Epithelial cell of esophagus (primary cell): Measurements from ENCODE around the gene RTF1.
"Not testable (repeated sequence)": the region's sequence is repeated elsewhere in the genome, so short reads cannot be mapped to it uniquely, and the experiment has no call there.

Source experiments
- DNase-seq: peaks from one replicate; pipeline ENCODE4 v3.0.0; 2010; ENCODE audit warnings: low read depth
- H3K4me3 ChIP-seq: 2 replicates; pipeline ENCODE4 v1.5.1; 2011; ENCODE audit warnings: mild to moderate bottlenecking, low read length, control low read depth
- CTCF ChIP-seq: IDR thresholded peaks from 2 replicates; pipeline ENCODE4 v1.5.1; 2011; ENCODE audit warnings: low read depth, mild to moderate bottlenecking, low read length, control low read depth, inconsistent platforms; ENCODE audit not compliant: insufficient read depth; ENCODE audit errors: missing control alignments

Gene RTF1

GRCh38 chr15:41416742-41417417 is at the start of gene RTF1:
Gene RTF1, plus strand, starts transcription at chr15:41417095. Its CDS starts 21 bp downstream, at chr15:41417116.
- TF ChIP-seq CTCF, result no peak
- DNase-seq, result peak; percentile 90
- peak within 1 kb of the TSS; percentile 87 for H3K4me3 ChIP-seq

GRCh38 chr15:41367418-41367817 is 49.5 kb upstream of the RTF1 start:
- DNase-seq, result no peak
- no peak overlapping the region for H3K4me3 ChIP-seq
- no peak for TF ChIP-seq CTCF

GRCh38 chr15:41377978-41378377 is 38.9 kb upstream of the RTF1 start:
- H3K4me3 ChIP-seq, result no peak overlapping the region
- no peak for TF ChIP-seq CTCF
- peak; percentile 47 for DNase-seq

GRCh38 chr15:41383974-41384749 is 32.7 kb upstream of the RTF1 start:
- DNase-seq, H3K4me3 ChIP-seq: not testable (repeated sequence)

- no peak for TF ChIP-seq CTCF
- no peak for DNase-seq
- no peak overlapping the region for H3K4me3 ChIP-seq
Measured at GRCh38 chr15:41387646-41388045, 29.2 kb upstream of the RTF1 start.

GRCh38 chr15:41392659-41393058 is 24.2 kb upstream of the RTF1 start:
- DNase-seq, result no peak
- H3K4me3 ChIP-seq, result no peak overlapping the region
- no peak for TF ChIP-seq CTCF

- no peak overlapping the region for H3K4me3 ChIP-seq
- TF ChIP-seq CTCF, result no peak
- no peak for DNase-seq
Measured at GRCh38 chr15:41394924-41395323, 22.0 kb upstream of the RTF1 start.
